HepG2 (cell line): ENCODE measurements around the gene CLDN9. TPM values are rescaled to one million over a fixed set of nuclear protein-coding genes. Genes with fewer than 3 reads are reported as not detected.

ENCODE experiments used
- ATAC-seq: fragments of 200-7000 bp; cut with Tn5 transposase; 3 replicates; pipeline ENCODE4 v1.9.1; 2020; ENCODE audit warnings: mild to moderate bottlenecking, moderate library complexity
- BruUV-seq: library from RNA; stranded (reverse); fragments of 400-500 nt; replicated peaks from 2 replicates; lab custom pipeline; 2021; lab: Mats Ljungman, UMichigan
- CTCF ChIA-PET: fragments of 300-600 bp; formaldehyde crosslinking; extraction: SDS; loops from one replicate; lab custom pipeline; 2021; ENCODE audit warnings: low total read pairs, inconsistent platforms, low intra/inter-chr PET ratio; lab: Yijun Ruan, JAX
- POLR2A ChIA-PET: fragments of 350-600 bp; sonication (Branson Sonifier 250); formaldehyde crosslinking; loops from one replicate; lab custom pipeline; 2020; ENCODE audit warnings: antibody characterized with exemption, inconsistent platforms; lab: Yijun Ruan, JAX
- DNase-seq: peaks from one replicate; pipeline ENCODE4 v3.0.0-alpha.2; 2015; ENCODE audit warnings: low spot score
- FAIRE-seq: peaks from 3 replicates; lab custom pipeline; 2011; peaks lifted over from hg19 to GRCh38; lab: Jason Lieb, UNC
- H2AFZ ChIP-seq: one replicate; pipeline ENCODE4 v1.6.1; 2011; ENCODE audit warnings: low read length, inconsistent platforms
- H3K27ac ChIP-seq: fragments of 300-600 bp; 3 replicates; pipeline ENCODE4 v1.8.0; 2011; ENCODE audit warnings: mixed run types, mild to moderate bottlenecking, mixed read lengths, low read length, inconsistent platforms; ENCODE audit not compliant: insufficient read depth; ENCODE audit errors: extremely low read length
- H3K27me3 ChIP-seq, 2 experiments: fragments of 200-600 bp in 1 of 2; 2 replicates in 1 of 2; 3 replicates in 1 of 2; pipeline versions ENCODE4 v1.6.0 to v1.8.0; 2011; ENCODE audit warnings: low read length in 2 of 2, mild to moderate bottlenecking in 2 of 2, moderate library complexity in 2 of 2, inconsistent platforms in 1 of 2; ENCODE audit not compliant: insufficient read depth in 2 of 2, control insufficient read depth in 1 of 2
- H3K36me3 ChIP-seq, 2 experiments: fragments of 200-600 bp in 1 of 2; replicated peaks in 1 of 2; 2 replicates in 1 of 2; 3 replicates in 1 of 2; pipeline versions ENCODE4 v1.5.1 to v1.8.0; 2011; ENCODE audit warnings: low read length in 2 of 2, inconsistent platforms in 1 of 2; ENCODE audit not compliant: insufficient read depth in 2 of 2, control insufficient read depth in 1 of 2
- H3K4me1 ChIP-seq: 2 replicates; pipeline ENCODE4 v1.5.1; 2012; ENCODE audit warnings: low read length, inconsistent platforms; ENCODE audit not compliant: insufficient read depth
- H3K4me2 ChIP-seq: 2 replicates; pipeline ENCODE4 v1.6.0; 2011; ENCODE audit warnings: low read depth, low read length, inconsistent platforms
- H3K4me3 ChIP-seq, 3 experiments: fragments of 200-600 bp in 1 of 3; sonication (generic), shearing (Covaris generic) in 1 of 3; replicated peaks in 1 of 3; 2 replicates each; pipeline ENCODE4 v1.5.1; 2011 to 2016; ENCODE audit warnings: low read length in 3 of 3, inconsistent platforms in 2 of 3, low read depth in 2 of 3, mild to moderate bottlenecking in 2 of 3, control low read depth in 1 of 3, mixed read lengths in 1 of 3; ENCODE audit not compliant: insufficient read depth in 1 of 3
- H3K79me2 ChIP-seq: one replicate; pipeline ENCODE4 v1.6.1; 2011; ENCODE audit warnings: low read length, inconsistent platforms; ENCODE audit not compliant: insufficient read depth
- H3K9ac ChIP-seq: 2 replicates; pipeline ENCODE4 v1.6.0; 2011; ENCODE audit warnings: mild to moderate bottlenecking, low read depth, low read length, inconsistent platforms; ENCODE audit not compliant: insufficient read depth
- H3K9me3 ChIP-seq: 2 replicates; pipeline ENCODE4 v1.5.1; 2012; ENCODE audit warnings: mild to moderate bottlenecking, low read length
- H4K20me1 ChIP-seq: 2 replicates; pipeline ENCODE4 v1.6.0; 2011; ENCODE audit warnings: inconsistent platforms, mild to moderate bottlenecking, low read length, moderate library complexity; ENCODE audit not compliant: insufficient read depth
- AGO1 ChIP-seq: fragments of 200-400 bp; formaldehyde crosslinking; IDR thresholded peaks from 2 replicates; pipeline ENCODE4 v1.6.1; 2017; ENCODE audit warnings: mild to moderate bottlenecking, low read depth, low read length, moderate library complexity; ENCODE audit not compliant: poor library complexity, severe bottlenecking
- AGO2 ChIP-seq: fragments of 200-400 bp; formaldehyde crosslinking; optimal IDR thresholded peaks from 2 replicates; pipeline ENCODE3; 2017; ENCODE audit warnings: mild to moderate bottlenecking, low read depth, low read length, moderate library complexity
- ATF7-NPFF ChIP-seq: sonication (generic); formaldehyde crosslinking; IDR thresholded peaks from 2 replicates; pipeline ENCODE4 v1.8.1; 2023; ENCODE audit warnings: mild to moderate bottlenecking, low read depth, missing genetic modification reagents, moderate library complexity
- ELF4 ChIP-seq: sonication (generic); formaldehyde crosslinking; IDR thresholded peaks from 2 replicates; pipeline ENCODE4 v1.5.0; 2020; ENCODE audit warnings: missing genetic modification reagents, mild to moderate bottlenecking, moderate library complexity, borderline replicate concordance
- POLR2A ChIP-seq, 2 experiments: IDR thresholded peaks; 2 replicates each; pipeline ENCODE4 v1.6.1; 2011; ENCODE audit warnings: low read depth in 2 of 2, low read length in 2 of 2, mild to moderate bottlenecking in 1 of 2, moderate library complexity in 1 of 2; ENCODE audit not compliant: insufficient read depth in 1 of 2
- RBFOX2 ChIP-seq: fragments of 200-400 bp; formaldehyde crosslinking; IDR thresholded peaks from 2 replicates; pipeline ENCODE4 v1.6.1; 2017; ENCODE audit warnings: low read depth, mild to moderate bottlenecking, low read length
- WIZ ChIP-seq: sonication (generic); formaldehyde crosslinking; IDR thresholded peaks from 2 replicates; pipeline ENCODE4 v1.5.1; 2020; ENCODE audit warnings: mild to moderate bottlenecking, missing genetic modification reagents
- ZBTB20 ChIP-seq: sonication (generic); formaldehyde crosslinking; IDR thresholded peaks from 2 replicates; pipeline ENCODE4 v1.8.1; 2023; ENCODE audit warnings: missing genetic modification reagents, low read depth, mild to moderate bottlenecking, borderline replicate concordance
- ZNF12 ChIP-seq: sonication (generic); formaldehyde crosslinking; IDR thresholded peaks from 2 replicates; pipeline ENCODE4 v1.5.0; 2020; ENCODE audit warnings: missing genetic modification reagents
- ZNF260 ChIP-seq: sonication (generic); formaldehyde crosslinking; IDR thresholded peaks from 2 replicates; pipeline ENCODE4 v1.4.0; 2020; ENCODE audit warnings: missing genetic modification reagents, low read depth, mild to moderate bottlenecking, borderline replicate concordance
- ZNF333 ChIP-seq: sonication (generic); formaldehyde crosslinking; IDR thresholded peaks from 2 replicates; pipeline ENCODE4 v1.4.0; 2020; ENCODE audit warnings: mild to moderate bottlenecking, missing genetic modification reagents, borderline replicate concordance
- ZNF350 ChIP-seq: sonication (generic); formaldehyde crosslinking; IDR thresholded peaks from 2 replicates; pipeline ENCODE4 v1.4.0; 2020; ENCODE audit warnings: mild to moderate bottlenecking, low read depth, missing genetic modification reagents, borderline replicate concordance
- ZNF605 ChIP-seq: sonication (generic); formaldehyde crosslinking; IDR thresholded peaks from 2 replicates; pipeline ENCODE4 v1.8.0; 2022; ENCODE audit warnings: mild to moderate bottlenecking, missing genetic modification reagents
- ZNF790 ChIP-seq: sonication (generic); formaldehyde crosslinking; IDR thresholded peaks from 2 replicates; pipeline ENCODE4 v1.8.0; 2022; ENCODE audit warnings: missing genetic modification reagents, mild to moderate bottlenecking, borderline replicate concordance
- WGBS: methylation state at CpG from one replicate; pipeline ENCODE4 v1.1.6; 2017; ENCODE audit warnings: low lambda C conversion rate; 5-methylcytosine and 5-hydroxymethylcytosine counted together
- in situ Hi-C: cut with HindIII; loops from 2 replicates; pipeline ENCODE4 v1.10.0; 2017; ENCODE audit warnings: low pct_unique_long_range_greater_than_20kb; ENCODE audit not compliant: extremely low pct_ligation_motif_present
- intact Hi-C: fragments of 100-400 bp; cut with micrococcal nuclease; formaldehyde crosslinking; loops from one replicate; pipeline ENCODE4 v1.10.0; 2022; ENCODE audit not compliant: unreplicated experiment
- polyA plus RNA-seq, 8 experiments: library from polyadenylated mRNA; depleted of rRNA in 3 of 8; stranded (reverse) in 7 of 8; unstranded in 1 of 8; fragments of >200 nt; fragmentation: Illumina TruSeq in 4 of 8; extraction: Trizol in 4 of 8; gene quantifications; 2 replicates each; pipeline versions ENCODE4 v1.2.1 to v1.2.3, GENCODE V29; 2011 to 2016; ENCODE audit warnings: low read depth in 4 of 8, missing spikeins in 1 of 8, mixed read lengths in 1 of 8; ENCODE audit not compliant: insufficient read depth in 1 of 8
- total RNA-seq, 5 experiments: library from RNA; depleted of rRNA; stranded (reverse); fragments of >200 nt; fragmentation: Illumina TruSeq; extraction: Trizol; gene quantifications; 2 replicates each; pipeline ENCODE4 v1.2.3, GENCODE V29; 2016; ENCODE audit warnings: low read depth in 1 of 5
- TF ChIP-seq, protein P1 (sequence below): sonication (generic); formaldehyde crosslinking; IDR thresholded peaks from 2 replicates; pipeline ENCODE4 v1.5.0; 2020; ENCODE audit warnings: missing genetic modification reagents
- TF ChIP-seq, protein P2 (sequence below): IDR thresholded peaks from 2 replicates; pipeline ENCODE4 v1.6.1; 2016; ENCODE audit warnings: missing genetic modification reagents, missing compliant biosample characterization
- TF ChIP-seq, protein P3 (sequence below): sonication (generic); formaldehyde crosslinking; IDR thresholded peaks from 2 replicates; pipeline ENCODE4 v1.5.0; 2020; ENCODE audit warnings: mild to moderate bottlenecking, missing genetic modification reagents

The CLDN9 gene
- total and polyA plus RNA-seq, 2 of the 13 experiments (the other 11 are each of a cell fraction or from before 2014, with no cell fraction given), result 0.15 to 0.26 TPM

DNA sequence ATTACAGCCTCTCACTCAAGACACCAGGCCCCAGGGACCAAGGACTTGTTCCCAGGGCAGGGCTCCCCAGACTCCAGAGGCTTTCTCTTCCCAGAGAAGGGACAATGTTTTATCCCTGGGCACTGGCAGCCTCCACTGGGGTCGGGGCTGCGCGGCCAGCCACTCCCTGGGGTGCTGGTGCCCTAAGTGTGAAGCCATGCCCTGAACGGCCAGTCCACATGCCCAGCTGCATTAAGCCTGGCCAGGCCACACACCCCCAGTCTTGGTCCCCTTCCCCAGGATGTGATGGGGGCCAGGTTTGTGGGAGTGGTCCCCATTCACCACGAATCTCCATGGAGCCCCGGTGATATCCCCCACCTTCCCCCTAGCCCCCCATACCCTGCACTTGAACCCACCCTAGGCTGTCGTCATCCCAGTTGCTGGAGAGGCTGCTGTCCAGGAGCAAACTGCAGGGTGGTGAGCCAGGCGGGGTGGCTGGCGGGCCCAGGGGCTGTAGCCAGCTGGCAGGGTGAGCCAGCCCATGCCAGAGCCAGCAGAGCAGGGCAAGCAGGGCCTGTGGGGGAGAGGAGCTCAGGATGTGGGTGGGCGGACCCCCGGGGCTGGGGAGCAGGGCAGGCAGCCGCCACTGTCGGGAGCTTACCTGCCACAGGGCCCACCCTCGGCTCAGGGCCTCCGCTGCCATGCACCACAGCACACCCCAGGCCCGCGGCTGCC, 39.0 kb upstream of the CLDN9 start:
- no TSS peak for BruUV-seq
- Histone ChIP-seq H3K4me3 (no peak overlapping the region), H3K27ac (no peak overlapping the region), H2AFZ (no peak overlapping the region), H3K9ac (no peak overlapping the region), H3K4me2 (no peak overlapping the region), H3K79me2 (peaks cover 8% of the 10 kb centered on the region), H4K20me1 (no peaks in the 10 kb centered on the region), H3K9me3 (no peaks in the 10 kb centered on the region), H3K36me3 (peaks cover 2 to 18% of the 10 kb centered on the region in 2 experiments; a peak in 3 of 5 replicates), H3K4me1 (peaks cover 10% of the 10 kb centered on the region)
- in situ Hi-C loops (no loop called here), intact Hi-C loops (no loop called here)
- POLR2A ChIA-PET, result interaction anchor here (0.8 to 1.2 kb wide), 2 partner anchors 47 to 49 kb away, joined by 3 to 4 read pairs; no protein-coding TSS in a partner anchor
- CTCF ChIA-PET, result no interaction called here
- no peak for DNase-seq
- no peak for FAIRE-seq
- WGBS, result 98% methylated on average over 7 of the region's 17 CpGs
- no peak for TF ChIP-seq ZNF605
- peak; percentile 96 for TF ChIP-seq AGO2
- TF ChIP-seq RBFOX2, result peak; percentile 65
- no peak for TF ChIP-seq ZNF350 (CRISPR knock-in tag)
- TF ChIP-seq AGO1, result peak; percentile 17
- no peak for TF ChIP-seq ZNF12 (CRISPR knock-in tag)
- TF ChIP-seq, protein P1, sequence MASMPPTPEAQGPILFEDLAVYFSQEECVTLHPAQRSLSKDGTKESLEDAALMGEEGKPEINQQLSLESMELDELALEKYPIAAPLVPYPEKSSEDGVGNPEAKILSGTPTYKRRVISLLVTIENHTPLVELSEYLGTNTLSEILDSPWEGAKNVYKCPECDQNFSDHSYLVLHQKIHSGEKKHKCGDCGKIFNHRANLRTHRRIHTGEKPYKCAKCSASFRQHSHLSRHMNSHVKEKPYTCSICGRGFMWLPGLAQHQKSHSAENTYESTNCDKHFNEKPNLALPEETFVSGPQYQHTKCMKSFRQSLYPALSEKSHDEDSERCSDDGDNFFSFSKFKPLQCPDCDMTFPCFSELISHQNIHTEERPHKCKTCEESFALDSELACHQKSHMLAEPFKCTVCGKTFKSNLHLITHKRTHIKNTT (CRISPR knock-in tag), result no peak
- TF ChIP-seq ZNF790 (CRISPR knock-in tag), result no peak
- TF ChIP-seq, protein P2, sequence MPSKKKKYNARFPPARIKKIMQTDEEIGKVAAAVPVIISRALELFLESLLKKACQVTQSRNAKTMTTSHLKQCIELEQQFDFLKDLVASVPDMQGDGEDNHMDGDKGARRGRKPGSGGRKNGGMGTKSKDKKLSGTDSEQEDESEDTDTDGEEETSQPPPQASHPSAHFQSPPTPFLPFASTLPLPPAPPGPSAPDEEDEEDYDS (CRISPR knock-in tag), result no peak
- TF ChIP-seq ZBTB20 (CRISPR knock-in tag), result no peak
- no peak for TF ChIP-seq ZNF260
- TF ChIP-seq, protein P3, sequence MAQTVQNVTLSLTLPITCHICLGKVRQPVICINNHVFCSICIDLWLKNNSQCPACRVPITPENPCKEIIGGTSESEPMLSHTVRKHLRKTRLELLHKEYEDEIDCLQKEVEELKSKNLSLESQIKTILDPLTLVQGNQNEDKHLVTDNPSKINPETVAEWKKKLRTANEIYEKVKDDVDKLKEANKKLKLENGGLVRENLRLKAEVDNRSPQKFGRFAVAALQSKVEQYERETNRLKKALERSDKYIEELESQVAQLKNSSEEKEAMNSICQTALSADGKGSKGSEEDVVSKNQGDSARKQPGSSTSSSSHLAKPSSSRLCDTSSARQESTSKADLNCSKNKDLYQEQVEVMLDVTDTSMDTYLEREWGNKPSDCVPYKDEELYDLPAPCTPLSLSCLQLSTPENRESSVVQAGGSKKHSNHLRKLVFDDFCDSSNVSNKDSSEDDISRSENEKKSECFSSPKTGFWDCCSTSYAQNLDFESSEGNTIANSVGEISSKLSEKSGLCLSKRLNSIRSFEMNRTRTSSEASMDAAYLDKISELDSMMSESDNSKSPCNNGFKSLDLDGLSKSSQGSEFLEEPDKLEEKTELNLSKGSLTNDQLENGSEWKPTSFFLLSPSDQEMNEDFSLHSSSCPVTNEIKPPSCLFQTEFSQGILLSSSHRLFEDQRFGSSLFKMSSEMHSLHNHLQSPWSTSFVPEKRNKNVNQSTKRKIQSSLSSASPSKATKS (CRISPR knock-in tag), result no peak
- no peak for TF ChIP-seq ZNF333 (CRISPR knock-in tag)
- TF ChIP-seq WIZ (CRISPR knock-in tag), result no peak
- no peak for TF ChIP-seq ATF7-NPFF (CRISPR knock-in tag)
- peak in 1 of 2 experiments; percentile 42; a peak in 2 of 4 replicates for TF ChIP-seq POLR2A (IDR thresholded peaks at IDR 0.05; ENCODE audit: insufficient read depth in 1 of 2, low read depth in 2 of 2, low read length in 2 of 2)
- TF ChIP-seq ELF4 (CRISPR knock-in tag), result no peak
- TF ChIP-seq, all 625 proteins: peak for 4
- H3K27me3 ChIP-seq, result no peaks in the 10 kb centered on the region; a peak in 1 of 5 replicates
- ATAC-seq, result no peak
